T-helper 9 cell (primary cell): ENCODE measurements around the gene CRY2.
A peak's percentile ranks its signal among the peaks of the same experiment; 100 is the strongest.
"Not testable (repeated sequence)": the region's sequence is repeated elsewhere in the genome, so short reads cannot be mapped to it uniquely, and the experiment has no call there.

Experiments
- DNase-seq: peaks from one replicate; pipeline ENCODE4 v3.0.0-alpha.2; 2020
- total RNA-seq, 2 donors: gene quantifications; one replicate each; lab custom pipeline; 2026; lab: John Stamatoyannopoulos, UW

The CRY2 gene
- total RNA-seq, result 79.7 to 178 reads per million in 2 donors

- DNase-seq, result peak; percentile 99
Observed at GRCh38 chr11:45846974-45847910, at the start of gene CRY2. CRY2 (plus strand) TSS chr11:45847475; CDS start chr11:45847491, 16 bp downstream.

GRCh38 chr11:45798793-45799441 lies 48.4 kb upstream of the CRY2 start:
- no peak for DNase-seq

DNA sequence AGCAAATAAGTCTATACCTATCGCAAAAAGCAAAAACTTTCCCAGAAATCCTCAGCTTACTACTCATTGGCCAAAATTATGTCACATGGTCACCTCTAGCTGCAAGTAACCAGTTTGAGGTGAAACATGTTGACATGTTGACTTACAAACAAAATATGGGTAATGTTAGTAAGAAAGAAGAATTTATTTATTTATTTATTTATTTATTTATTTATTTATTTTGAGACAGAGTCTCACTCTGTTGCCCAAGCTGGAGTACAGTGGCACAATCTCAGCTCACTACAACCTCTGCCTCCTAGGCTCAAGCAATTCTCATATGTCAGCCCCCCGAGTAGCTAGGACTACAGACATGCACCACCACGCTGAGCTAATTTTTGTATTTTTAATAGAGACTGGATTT lies 47.7 kb upstream of the CRY2 start:
- no peak for DNase-seq

GRCh38 chr11:45800261-45800660 lies 47.0 kb upstream of the CRY2 start:
- DNase-seq, result no peak

- no peak for DNase-seq
Observed at GRCh38 chr11:45801723-45802315, 45.5 kb upstream of the CRY2 start.

GRCh38 chr11:45802531-45803317 lies 44.6 kb upstream of the CRY2 start:
- DNase-seq, result no peak

DNA sequence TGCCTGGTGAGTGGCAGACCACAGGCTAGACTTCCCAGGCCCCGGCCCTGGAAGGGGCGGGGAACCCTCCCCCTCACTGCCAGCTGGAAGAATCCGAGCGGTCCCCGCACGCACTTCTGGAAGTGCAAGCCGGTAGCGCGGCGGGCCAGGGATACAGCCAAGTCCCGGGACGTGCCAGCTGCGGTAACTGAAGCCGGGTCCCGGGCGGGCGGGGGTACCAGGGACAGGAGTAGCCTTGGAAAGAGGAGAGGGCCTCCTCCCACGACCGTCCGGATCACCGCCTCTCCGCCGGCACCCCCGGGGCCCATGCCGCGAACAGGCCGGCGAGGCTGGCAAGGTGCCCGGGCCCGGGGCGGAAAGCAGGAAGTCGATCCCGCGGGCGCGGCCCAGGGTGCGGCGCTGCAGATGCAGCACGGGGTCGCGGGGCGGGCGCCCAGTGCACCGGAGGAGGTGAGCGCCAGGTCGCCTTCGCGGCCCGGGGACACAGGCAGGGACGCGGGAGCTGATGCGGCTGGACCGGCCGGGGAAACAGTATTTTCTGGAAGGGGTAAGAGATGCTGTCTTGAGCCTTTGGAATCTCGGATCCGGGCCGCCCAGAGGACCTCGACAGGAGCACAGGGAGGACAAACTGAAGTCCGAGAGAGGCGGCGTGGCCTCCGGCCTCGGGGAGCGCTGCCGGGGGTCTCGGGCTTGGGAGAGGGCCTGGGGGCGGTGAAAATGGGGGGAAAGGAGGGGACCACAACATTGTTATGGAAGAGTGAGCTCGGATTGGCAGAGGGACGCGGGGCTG lies 43.1 kb upstream of the CRY2 start:
- peak; percentile 61 for DNase-seq

GRCh38 chr11:45804761-45805304 lies 42.4 kb upstream of the CRY2 start, which contains the start of gene SLC35C1:
SLC35C1 (plus strand) TSS chr11:45805149; CDS start chr11:45805802, 653 bp downstream.
- DNase-seq, result peak; percentile 94

GRCh38 chr11:45805305-45806071 lies 41.8 kb upstream of the CRY2 start:
- no peak for DNase-seq

GRCh38 chr11:45806072-45806933 lies 41.0 kb upstream of the CRY2 start:
- DNase-seq, result no peak

- no peak for DNase-seq
Observed at GRCh38 chr11:45806937-45807791, 40.1 kb upstream of the CRY2 start.

GRCh38 chr11:45807792-45808238 lies 39.5 kb upstream of the CRY2 start:
- DNase-seq, result no peak

- not testable (repeated sequence) for DNase-seq
Observed at GRCh38 chr11:45808427-45808826, 38.8 kb upstream of the CRY2 start.

GRCh38 chr11:45809456-45810395 lies 37.5 kb upstream of the CRY2 start:
- no peak for DNase-seq

DNA sequence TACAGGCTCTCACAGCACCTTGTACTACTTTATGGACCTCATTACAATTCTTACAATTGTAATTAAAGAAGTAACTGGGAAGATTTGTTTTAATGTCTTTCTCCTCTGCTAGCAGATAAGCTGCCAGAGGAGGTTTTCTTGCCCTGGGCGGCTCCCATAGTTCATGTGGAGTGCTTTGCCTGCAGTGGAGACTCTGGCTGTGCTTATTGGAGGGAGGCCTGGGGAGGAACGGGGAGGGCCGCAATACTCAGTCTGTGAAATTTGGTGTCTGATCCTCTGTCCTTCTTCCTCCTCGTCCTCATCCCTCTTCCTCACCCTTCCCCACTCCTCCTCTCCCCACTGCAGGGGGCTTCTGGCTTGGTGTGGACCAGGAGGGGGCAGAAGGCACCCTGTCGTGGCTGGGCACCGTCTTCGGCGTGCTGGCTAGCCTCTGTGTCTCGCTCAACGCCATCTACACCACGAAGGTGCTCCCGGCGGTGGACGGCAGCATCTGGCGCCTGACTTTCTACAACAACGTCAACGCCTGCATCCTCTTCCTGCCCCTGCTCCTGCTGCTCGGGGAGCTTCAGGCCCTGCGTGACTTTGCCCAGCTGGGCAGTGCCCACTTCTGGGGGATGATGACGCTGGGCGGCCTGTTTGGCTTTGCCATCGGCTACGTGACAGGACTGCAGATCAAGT lies 36.7 kb upstream of the CRY2 start:
- DNase-seq, result no peak

- DNase-seq, result no peak
Observed at GRCh38 chr11:45811109-45811435, 36.2 kb upstream of the CRY2 start.
